NCI-H1417 treated with DMSO at 0.1 percent for 48 hours (cell line): Measurements from ENCODE around the gene C12orf56.
"Not testable (repeated sequence)": the region's sequence is repeated elsewhere in the genome, so short reads cannot be mapped to it uniquely, and the experiment has no call there.

Source experiments
- DNase-seq: peaks from one replicate; lab custom pipeline; 2025; lab: John Stamatoyannopoulos, UW

Gene C12orf56

DNA sequence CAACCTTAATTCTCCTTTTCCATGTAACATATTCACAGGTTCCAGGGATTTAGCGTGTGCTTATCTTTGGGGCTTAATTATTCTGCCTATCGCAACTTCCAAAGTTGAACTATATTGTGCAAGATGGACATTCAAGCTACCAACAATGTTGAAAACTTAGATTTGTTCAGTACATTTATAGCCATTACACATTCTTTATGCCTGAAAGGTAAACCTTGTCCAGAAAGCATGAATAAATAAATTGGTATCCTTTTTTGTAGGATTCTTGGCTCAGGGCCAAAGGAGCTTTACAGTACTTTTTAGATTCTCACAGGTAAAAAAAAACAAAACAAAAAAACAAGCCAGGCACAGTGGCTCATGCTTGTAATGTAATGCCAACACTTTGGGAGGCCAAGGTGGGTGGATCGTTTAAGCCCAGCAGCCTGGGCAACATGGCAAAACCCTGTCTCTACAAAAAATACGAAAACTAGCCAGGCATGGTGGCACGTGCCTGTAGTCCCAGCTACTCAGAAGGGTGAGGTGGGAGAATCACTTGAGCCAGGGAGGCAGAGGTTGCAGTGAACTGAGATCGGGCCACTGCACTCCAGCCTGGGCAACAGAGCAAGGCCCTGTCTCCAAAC lies 3.3 kb downstream of the C12orf56 start:
- no peak for DNase-seq

GRCh38 chr12:64385468-64385867 lies 5.1 kb downstream of the C12orf56 start:
- DNase-seq: no peak

DNA sequence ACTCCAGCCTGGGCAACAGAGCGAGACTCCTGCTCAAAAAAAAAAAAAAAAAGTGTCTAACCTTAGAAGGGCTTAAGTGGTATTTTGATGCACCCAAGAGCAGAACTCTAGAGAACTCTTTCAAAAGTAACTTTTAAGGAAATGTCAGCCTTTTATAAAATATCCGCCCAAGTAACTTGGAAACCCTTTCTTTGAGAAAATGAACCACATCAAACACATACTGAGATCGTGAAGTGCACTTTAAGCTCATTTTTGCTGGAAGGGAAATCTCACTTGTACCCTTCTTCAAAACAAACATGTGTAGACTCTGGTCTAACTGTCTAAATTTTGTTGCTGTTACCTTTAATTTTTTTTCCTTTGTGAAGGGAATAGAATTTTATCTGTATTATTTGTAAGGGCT lies 5.5 kb downstream of the C12orf56 start:
- DNase-seq: no peak

DNA sequence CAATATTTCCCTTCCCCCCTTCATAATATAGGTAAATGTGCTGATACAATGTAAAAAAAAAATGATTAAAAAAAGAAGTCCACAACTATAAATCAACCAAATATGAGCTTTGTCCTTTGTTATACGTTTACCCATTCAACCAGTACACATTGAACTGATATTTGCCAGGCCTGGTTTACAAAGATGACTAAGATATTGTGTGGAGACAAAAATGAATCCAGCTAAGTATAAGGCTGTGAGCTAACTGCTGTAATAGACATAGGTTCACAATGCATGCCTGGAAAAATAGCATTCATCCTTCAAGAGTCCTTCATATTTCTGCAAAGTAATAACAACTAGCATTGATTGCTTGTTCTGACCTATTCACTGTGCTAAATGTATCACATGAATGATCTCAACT lies 6.9 kb downstream of the C12orf56 start:
- no peak for DNase-seq

DNA sequence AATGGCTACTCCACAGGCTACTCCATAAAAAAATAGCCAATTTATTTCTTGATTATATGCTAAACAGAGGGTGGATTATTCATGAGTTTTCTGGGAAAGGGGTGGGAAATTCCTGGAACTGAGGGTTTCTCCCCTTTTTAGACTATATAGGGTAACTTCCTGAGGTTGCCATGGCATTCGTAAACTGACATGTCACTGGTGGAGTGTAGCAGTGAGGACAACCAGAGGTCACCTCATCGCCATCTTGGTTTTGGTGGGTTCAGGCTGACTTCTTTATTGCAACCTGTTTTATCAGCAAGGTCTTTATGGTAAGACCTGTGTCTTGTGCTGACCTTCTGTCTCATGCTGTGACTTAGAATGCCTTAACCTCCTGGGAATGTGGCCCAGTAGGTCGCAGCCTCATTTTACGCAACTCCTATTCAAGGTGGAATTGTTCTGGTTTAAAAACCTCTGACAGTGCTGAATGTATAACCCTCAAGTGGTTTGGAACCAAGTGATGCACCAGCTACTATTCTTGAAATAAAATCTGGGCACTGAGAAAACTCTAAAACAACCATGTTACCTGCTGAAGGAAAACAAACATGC lies 27.7 kb downstream of the C12orf56 start:
- no peak for DNase-seq

GRCh38 chr12:64361173-64361572 lies 29.4 kb downstream of the C12orf56 start:
- DNase-seq: not testable (repeated sequence)

GRCh38 chr12:64356209-64356608 lies 34.3 kb downstream of the C12orf56 start:
- not testable (repeated sequence) for DNase-seq

- DNase-seq: no peak
Observed at GRCh38 chr12:64352181-64352580, 38.4 kb downstream of the C12orf56 start.

DNA sequence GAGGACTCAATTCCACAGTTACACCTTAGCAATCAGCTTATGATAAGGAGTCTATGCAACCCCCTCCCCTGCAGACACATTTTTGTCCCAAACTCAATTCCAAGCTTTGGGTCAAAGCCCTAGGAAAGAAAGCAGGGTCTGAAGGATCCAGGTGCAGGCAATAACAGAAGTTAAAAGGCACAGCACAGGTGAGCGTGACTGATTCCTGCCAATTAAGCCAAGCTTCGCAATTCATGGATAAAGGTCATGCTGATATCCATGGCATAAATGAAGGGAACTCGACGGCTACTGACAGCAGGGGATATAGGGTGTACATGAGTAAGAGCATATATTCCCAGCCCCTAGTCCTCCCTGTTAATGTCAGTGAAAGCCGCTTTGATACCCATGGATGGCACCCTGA lies 39.3 kb downstream of the C12orf56 start:
- no peak for DNase-seq

- DNase-seq: no peak
Observed at GRCh38 chr12:64347630-64348029, 42.9 kb downstream of the C12orf56 start.

GRCh38 chr12:64344631-64345030 lies 45.9 kb downstream of the C12orf56 start:
- DNase-seq: not testable (repeated sequence)

GRCh38 chr12:64340546-64340945 lies 50.0 kb downstream of the C12orf56 start:
- DNase-seq: not testable (repeated sequence)

DNA sequence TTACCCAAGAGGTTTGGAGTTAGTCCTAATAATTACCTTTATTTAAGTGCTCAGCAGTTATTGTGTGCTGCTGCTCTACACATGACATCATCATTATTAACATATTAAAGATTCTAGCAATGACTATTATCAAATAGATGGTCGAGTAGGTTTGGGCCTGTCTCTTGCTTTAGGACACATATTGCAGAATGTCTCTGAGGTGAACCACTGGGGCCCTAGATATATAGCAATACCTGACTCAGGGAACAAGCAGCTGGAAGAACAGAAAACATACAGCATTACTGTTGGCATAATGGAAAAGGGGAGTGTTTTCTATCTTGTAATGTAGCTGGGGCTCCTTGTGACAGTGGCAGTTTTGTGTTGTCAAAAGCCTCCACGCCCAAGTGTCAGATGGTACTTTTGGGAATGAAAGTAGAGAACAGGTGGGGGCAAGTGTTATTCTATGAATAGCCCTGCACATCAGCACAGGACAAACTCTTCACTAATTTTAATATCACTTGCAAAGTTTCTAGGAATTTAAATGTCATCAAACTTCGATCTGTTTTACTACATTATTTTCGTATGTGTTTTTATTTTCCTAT lies 54.6 kb downstream of the C12orf56 start:
- DNase-seq: no peak

- no peak for DNase-seq
Observed at GRCh38 chr12:64332938-64333337, 57.6 kb downstream of the C12orf56 start.

DNA sequence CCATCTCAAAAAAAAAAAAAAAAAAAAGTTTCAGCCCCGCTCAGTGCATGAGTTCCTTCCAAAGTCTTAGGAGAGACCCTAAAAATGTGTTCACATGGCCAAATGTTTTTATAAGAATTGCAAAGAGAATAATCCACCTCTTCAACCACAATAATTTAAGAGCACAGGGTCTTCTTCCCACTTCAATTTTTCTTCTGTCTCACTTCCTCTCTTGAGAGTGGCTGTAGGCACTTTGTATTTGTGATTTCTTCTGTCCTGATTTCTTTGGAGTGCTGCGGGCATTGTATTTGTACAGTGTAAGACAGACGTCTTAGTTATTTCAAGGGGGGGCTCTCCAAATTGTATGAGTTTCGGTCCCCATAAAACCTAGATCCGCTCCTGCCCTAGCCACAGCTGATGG lies 58.3 kb downstream of the C12orf56 start:
- no peak for DNase-seq

- DNase-seq: not testable (repeated sequence)
Observed at GRCh38 chr12:64329031-64329710, 61.4 kb downstream of the C12orf56 start.

DNA sequence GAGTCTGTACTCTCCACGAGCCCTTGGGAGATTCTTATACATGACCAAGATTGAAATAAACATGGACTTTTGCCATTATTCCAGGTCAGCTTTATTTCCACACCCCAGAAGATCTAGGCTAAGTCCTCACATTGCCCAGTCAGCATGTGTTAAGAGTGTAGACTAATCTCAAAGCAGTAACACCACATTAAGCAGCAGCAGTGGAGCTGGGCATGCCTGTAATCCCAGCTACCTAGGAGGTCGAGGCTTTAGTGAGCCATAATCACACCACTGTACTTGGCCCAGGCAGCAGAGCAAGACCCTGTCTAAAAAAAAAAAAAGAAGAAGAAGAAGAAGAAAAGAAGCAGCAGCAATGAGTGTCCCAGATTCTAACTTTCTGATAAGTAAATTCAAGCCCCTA lies 65.5 kb downstream of the C12orf56 start:
- DNase-seq: no peak

DNA sequence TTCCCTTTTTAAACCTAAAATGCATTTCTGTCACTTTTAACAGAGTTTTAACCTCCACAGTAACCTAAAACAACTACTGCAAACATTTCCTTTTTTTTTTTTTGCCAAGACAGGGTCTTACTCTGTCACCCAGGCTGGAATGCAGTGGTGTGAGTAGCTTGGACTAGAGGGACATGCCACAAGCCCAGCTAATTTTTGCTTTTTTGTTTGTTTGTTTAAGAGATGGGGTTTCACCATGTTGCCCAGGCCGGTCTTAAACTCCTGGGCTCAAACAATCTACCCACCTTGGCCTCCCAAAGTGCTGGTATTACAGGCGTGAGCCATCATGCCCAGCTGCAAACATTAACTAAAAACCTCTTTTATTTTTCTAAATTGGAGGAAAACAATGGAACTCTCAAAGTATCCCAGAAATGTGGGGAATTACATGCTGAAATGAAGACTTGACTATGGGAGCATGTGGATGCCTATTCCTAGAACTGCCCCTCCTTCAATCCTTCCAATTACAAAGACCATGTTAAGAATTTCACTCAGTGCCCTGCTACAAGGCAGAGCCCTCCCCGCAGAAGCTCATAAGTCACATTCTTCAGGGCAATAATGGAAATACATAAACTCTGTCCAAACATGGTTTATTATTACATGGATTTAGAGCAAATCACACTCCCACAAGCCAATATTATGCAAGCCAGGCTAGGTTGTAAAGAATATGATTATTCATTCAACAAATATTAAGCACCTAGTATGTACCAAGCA lies 66.9 kb downstream of the C12orf56 start:
- DNase-seq: no peak

- no peak for DNase-seq
Observed at GRCh38 chr12:64323006-64323405, 67.6 kb downstream of the C12orf56 start.

DNA sequence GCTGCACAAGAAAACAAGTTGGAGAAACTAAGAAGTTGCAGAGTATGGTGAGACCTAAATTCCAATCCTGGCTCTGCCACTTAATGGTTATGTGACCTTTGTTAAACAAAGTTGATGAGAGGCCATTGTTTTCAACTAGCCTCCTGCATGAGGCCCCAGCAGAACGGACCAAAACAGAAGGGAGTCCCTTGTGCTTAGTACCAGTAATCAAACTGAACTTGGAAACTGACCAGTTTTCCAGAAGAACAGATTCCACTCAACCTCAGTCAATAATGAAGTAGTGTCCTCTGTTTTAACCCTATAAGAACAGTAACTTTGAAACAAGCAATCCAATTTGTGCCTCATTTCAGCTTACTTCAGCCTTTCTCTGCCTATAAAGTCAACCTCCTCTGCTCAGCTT lies 69.9 kb downstream of the C12orf56 start:
- no peak for DNase-seq

GRCh38 chr12:64319540-64320225 lies 70.9 kb downstream of the C12orf56 start:
- DNase-seq: not testable (repeated sequence)

DNA sequence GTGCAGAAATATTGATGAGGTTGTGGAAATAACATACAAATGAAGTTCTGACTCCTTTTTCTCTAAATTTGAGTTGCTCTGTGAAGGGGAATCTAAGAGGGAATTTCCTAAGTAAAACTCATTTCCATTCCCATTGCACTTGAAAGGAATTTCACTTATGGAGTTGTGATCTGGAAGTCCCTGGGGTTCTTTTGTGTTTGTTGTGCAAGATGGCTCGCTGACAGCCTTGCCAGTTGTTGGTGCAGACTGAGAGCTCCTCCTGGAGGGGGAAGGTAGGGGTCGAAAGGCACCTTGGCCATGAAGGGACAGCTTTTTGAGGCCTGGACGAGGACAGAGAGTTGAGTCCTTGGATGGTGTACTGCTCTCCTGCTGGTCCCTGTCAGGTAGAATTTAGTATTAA lies 72.0 kb downstream of the C12orf56 start:
- DNase-seq: no peak
